DOHH2 (cell line): Measurements from ENCODE around the gene CERS6.

ENCODE experiments used
- H3F3A ChIP-seq: fragments of 200-600 bp; sonication (generic), shearing (Covaris generic); 2 replicates; pipeline ENCODE4 v1.6.0; 2016; ENCODE audit warnings: antibody characterized with exemption, mild to moderate bottlenecking; ENCODE audit not compliant: control insufficient read depth, insufficient read depth
- H3K27ac ChIP-seq: fragments of 200-600 bp; sonication (generic); 2 replicates; pipeline ENCODE4 v1.5.1; 2014; ENCODE audit warnings: low read depth, mild to moderate bottlenecking, low read length, moderate library complexity
- H3K27me3 ChIP-seq: fragments of 200-600 bp; sonication (generic); 2 replicates; pipeline ENCODE4 v1.6.1; 2014; ENCODE audit warnings: mild to moderate bottlenecking, low read length, mixed read lengths; ENCODE audit not compliant: control insufficient read depth
- H3K36me3 ChIP-seq: fragments of 200-600 bp; sonication (generic); 2 replicates; pipeline ENCODE4 v1.6.1; 2014; ENCODE audit warnings: mild to moderate bottlenecking, low read length, moderate library complexity, mixed read lengths; ENCODE audit not compliant: control insufficient read depth
- H3K4me1 ChIP-seq: fragments of 200-600 bp; sonication (generic); 2 replicates; pipeline ENCODE4 v1.6.1; 2014; ENCODE audit warnings: mild to moderate bottlenecking, low read length, mixed read lengths; ENCODE audit not compliant: control insufficient read depth
- H3K4me2 ChIP-seq: fragments of 200-600 bp; sonication (generic); 2 replicates; pipeline ENCODE4 v1.6.0; 2014; ENCODE audit warnings: mild to moderate bottlenecking, low read length, moderate library complexity
- H3K4me3 ChIP-seq: fragments of 200-600 bp; sonication (generic); 2 replicates; pipeline ENCODE4 v1.5.1; 2014; ENCODE audit warnings: mild to moderate bottlenecking, low read length, mixed read lengths
- H3K79me2 ChIP-seq: fragments of 200-600 bp; sonication (generic); 2 replicates; pipeline ENCODE4 v1.6.1; 2014; ENCODE audit warnings: mild to moderate bottlenecking, low read length, mixed read lengths; ENCODE audit not compliant: control insufficient read depth
- H3K9me2 ChIP-seq: fragments of 200-600 bp; sonication (generic); replicated peaks from 2 replicates; pipeline ENCODE4 v1.6.1; 2014; ENCODE audit warnings: mild to moderate bottlenecking, low read length, mixed read lengths; ENCODE audit not compliant: control insufficient read depth
- H3K9me3 ChIP-seq: fragments of 200-600 bp; sonication (generic); 2 replicates; pipeline ENCODE4 v1.6.1; 2014; ENCODE audit warnings: antibody characterized with exemption, low read length, mixed read lengths; ENCODE audit not compliant: control insufficient read depth, insufficient read depth
- H4K20me1 ChIP-seq: fragments of 200-600 bp; sonication (generic); 2 replicates; pipeline ENCODE4 v1.6.0; 2014; ENCODE audit warnings: low read depth, mild to moderate bottlenecking, antibody characterized with exemption, low read length, moderate library complexity; ENCODE audit not compliant: control insufficient read depth, insufficient read depth
- CTCF ChIP-seq: fragments of 200-600 bp; sonication (generic); IDR thresholded peaks from one replicate; pipeline ENCODE4 v1.5.1; 2014; ENCODE audit warnings: antibody characterized with exemption, mild to moderate bottlenecking, low read depth, low read length; ENCODE audit not compliant: poor library complexity, severe bottlenecking
- EZH2phosphoT487 ChIP-seq: fragments of 200-600 bp; sonication (generic); IDR thresholded peaks from 2 replicates; pipeline ENCODE4 v1.6.1; 2017; ENCODE audit warnings: borderline replicate concordance, mild to moderate bottlenecking, antibody characterized with exemption, low read length, moderate library complexity, mixed read lengths

CERS6 gene

DNA sequence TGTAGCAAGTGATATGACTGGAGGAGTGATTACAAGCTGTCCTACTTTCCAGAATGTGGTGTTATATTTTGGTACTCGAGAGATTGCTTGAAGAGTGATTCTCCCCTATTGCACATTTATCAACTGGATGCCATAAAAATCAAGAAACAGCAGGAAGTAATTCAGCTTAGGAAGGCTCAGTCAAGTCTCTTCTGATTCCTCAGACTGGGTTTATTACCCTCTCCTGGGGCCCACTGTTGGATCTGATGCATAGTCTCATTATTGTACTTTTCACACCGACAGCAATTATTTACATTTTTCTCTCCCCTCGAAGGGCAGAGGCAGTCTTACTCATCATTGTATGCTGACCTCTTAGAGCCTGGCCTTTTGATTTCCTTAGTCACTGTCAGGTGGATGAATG, 355.6 kb downstream of the CERS6 start:
- no peak for TF ChIP-seq CTCF
- no peaks in the 10 kb centered on the region for H3F3A ChIP-seq
- H3K27me3 ChIP-seq: no peaks in the 10 kb centered on the region
- no peak overlapping the region for H3K27ac ChIP-seq
- no peak overlapping the region for H3K4me2 ChIP-seq
- H3K79me2 ChIP-seq: no peaks in the 10 kb centered on the region
- no peaks in the 10 kb centered on the region for H3K9me3 ChIP-seq
- no peaks in the 10 kb centered on the region for H3K9me2 ChIP-seq
- peaks cover 5% of the 10 kb centered on the region for H3K4me1 ChIP-seq
- H3K36me3 ChIP-seq: no peaks in the 10 kb centered on the region
- H3K4me3 ChIP-seq: no peak overlapping the region
- no peaks in the 10 kb centered on the region for H4K20me1 ChIP-seq

DNA sequence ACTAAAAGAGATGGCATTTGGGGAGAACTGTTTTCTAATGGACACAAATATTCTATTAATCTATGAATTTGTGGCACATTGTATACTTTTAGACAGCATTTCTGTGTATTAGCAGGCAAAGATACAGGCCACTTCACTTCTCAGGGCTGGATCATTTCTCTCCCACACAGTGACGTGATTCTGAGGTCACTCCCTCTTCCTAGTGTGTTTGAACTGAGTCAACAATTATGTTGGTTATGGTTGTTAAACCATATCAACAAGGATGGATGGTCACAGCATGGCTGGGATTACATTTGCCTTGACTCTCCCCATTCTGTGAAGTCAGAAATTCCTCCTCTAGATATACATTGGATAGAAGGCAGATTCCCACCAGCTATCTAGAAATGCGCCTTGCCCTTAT, 358.0 kb downstream of the CERS6 start:
- Histone ChIP-seq H3F3A (no peaks in the 10 kb centered on the region), H3K27me3 (no peaks in the 10 kb centered on the region), H3K9me2 (no peaks in the 10 kb centered on the region), H3K9me3 (no peaks in the 10 kb centered on the region), H4K20me1 (no peaks in the 10 kb centered on the region), H3K79me2 (no peaks in the 10 kb centered on the region), H3K4me3 (no peak overlapping the region), H3K36me3 (no peaks in the 10 kb centered on the region), H3K27ac (no peak overlapping the region), H3K4me1 (no peaks in the 10 kb centered on the region), H3K4me2 (no peak overlapping the region)
- TF ChIP-seq CTCF: no peak
- no peak for TF ChIP-seq EZH2phosphoT487

DNA sequence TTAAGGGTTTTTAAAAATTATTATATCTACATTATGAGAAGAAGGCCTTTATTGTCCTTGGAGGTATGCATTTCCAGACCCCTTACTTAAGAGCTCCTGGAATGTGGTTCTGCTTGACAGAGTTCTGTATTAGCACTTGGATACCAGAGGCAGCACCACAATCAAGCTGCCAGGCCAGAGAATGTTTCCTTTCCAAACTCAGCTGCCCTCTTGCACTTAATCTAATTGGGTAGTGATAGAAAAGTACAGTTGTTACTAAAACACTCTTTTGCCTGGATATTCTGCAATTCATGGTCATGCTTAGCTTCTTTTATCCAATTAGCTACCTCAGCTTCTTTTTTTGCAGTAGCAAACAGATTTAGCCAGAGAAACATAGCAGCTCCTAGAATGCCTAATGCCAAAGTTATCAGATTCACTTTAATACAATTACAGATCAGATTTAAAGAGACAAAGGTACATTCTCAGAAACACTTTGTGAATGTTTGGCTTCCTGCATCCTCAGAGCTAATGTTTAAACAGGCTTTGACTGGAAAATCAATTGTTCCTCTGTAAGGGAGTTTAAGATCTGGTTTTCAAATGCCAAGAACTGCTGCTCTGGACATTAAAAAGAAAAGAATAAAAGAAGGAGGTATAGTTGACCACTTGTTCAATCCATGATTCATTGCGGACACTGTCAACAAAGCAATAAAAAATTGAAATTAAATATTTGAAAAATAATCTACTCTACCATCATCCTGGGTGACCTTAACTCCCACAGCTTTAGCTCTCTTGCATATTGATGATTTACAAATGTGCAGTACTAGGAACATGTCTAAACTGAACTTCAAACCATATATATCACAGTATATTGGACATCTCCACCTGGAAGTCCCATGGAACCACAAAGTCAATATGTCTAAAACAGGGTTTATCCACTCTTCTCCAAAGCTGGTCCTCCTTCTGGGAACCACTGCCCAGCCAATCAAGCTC, 359.2 kb downstream of the CERS6 start:
- Histone ChIP-seq H3K9me2 (no peaks in the 10 kb centered on the region), H3K9me3 (no peaks in the 10 kb centered on the region), H3K4me1 (no peaks in the 10 kb centered on the region), H3K79me2 (no peaks in the 10 kb centered on the region), H3K27me3 (peaks cover 1% of the 10 kb centered on the region; the same call in 1 of the 2 replicates), H3K27ac (no peak overlapping the region), H3K4me2 (no peak overlapping the region), H4K20me1 (no peaks in the 10 kb centered on the region), H3K36me3 (no peaks in the 10 kb centered on the region), H3K4me3 (no peak overlapping the region), H3F3A (no peaks in the 10 kb centered on the region)
- TF ChIP-seq EZH2phosphoT487: no peak
- no peak for TF ChIP-seq CTCF
